HCT116 (cell line): ENCODE measurements around the gene FNBP1L. TPM values are rescaled to one million over a fixed set of nuclear protein-coding genes. Genes with fewer than 3 reads are reported as not detected.

ENCODE experiments used
- ATAC-seq: fragments of 200-7000 bp; cut with Tn5 transposase; 2 replicates; pipeline ENCODE4 v1.9.1; 2020; ENCODE audit warnings: mild to moderate bottlenecking, moderate library complexity
- BruUV-seq: library from RNA; stranded (reverse); fragments of 400-500 nt; replicated peaks from 2 replicates; lab custom pipeline; 2021; lab: Mats Ljungman, UMichigan
- CTCF ChIA-PET: fragments of 300-600 bp; sonication (Branson Sonifier 250); formaldehyde crosslinking; loops from one replicate; lab custom pipeline; 2021; ENCODE audit warnings: antibody characterized with exemption; lab: Charles Lee
- POLR2A ChIA-PET: fragments of 300-600, 350-600 bp; sonication (Branson Sonifier 250); formaldehyde crosslinking; loops from one replicate; lab custom pipeline; 2021; ENCODE audit warnings: antibody characterized with exemption; lab: Charles Lee
- RAD21 ChIA-PET, 2 experiments: fragments of 300-600 bp; sonication (Branson Sonifier 250); formaldehyde crosslinking; loops; one replicate each; lab custom pipeline; 2023; ENCODE audit warnings: low total read pairs in 2 of 2; ENCODE audit not compliant: uncharacterized antibody in 2 of 2, unreplicated experiment in 2 of 2, low non-redundant PET in 1 of 2; lab: Charles Lee
- DNase-seq: peaks from one replicate; pipeline ENCODE4 v3.0.0-alpha.2; 2010; ENCODE audit warnings: low read depth, low spot score
- H2AFZ ChIP-seq: fragments of 200-600 bp; shearing (Covaris generic), sonication (generic); 2 replicates; pipeline ENCODE4 v1.6.1; 2017; ENCODE audit warnings: low read depth, mixed run types, mixed read lengths, antibody characterized with exemption, low read length; ENCODE audit not compliant: poor library complexity, severe bottlenecking
- H3K27ac ChIP-seq: 2 replicates; pipeline ENCODE4 v1.5.1; 2012; ENCODE audit warnings: low read depth, low read length
- H3K27me3 ChIP-seq: fragments of 200-600 bp; sonication (generic); 2 replicates; pipeline ENCODE4 v1.6.1; 2016; ENCODE audit warnings: mixed run types, low read length, mixed read lengths; ENCODE audit not compliant: insufficient read depth
- H3K36me3 ChIP-seq, 2 experiments: fragments of 200-500 bp in 1 of 2; fragments of 200-600 bp in 1 of 2; sonication (Bioruptor generic) in 1 of 2; sonication (generic) in 1 of 2; 2 replicates each; pipeline versions ENCODE4 v1.5.1 to v1.6.1; 2014 to 2016; ENCODE audit warnings: low read length in 2 of 2, inconsistent platforms in 1 of 2, mixed read lengths in 1 of 2, mixed run types in 1 of 2; ENCODE audit not compliant: insufficient read depth in 2 of 2, control insufficient read depth in 1 of 2
- H3K4me1 ChIP-seq, 2 experiments: fragments of 200-600 bp in 1 of 2; sonication (generic) in 1 of 2; 2 replicates each; pipeline versions ENCODE4 v1.5.1 to v1.6.1; 2012 to 2017; ENCODE audit warnings: low read length in 2 of 2, inconsistent platforms in 1 of 2, mild to moderate bottlenecking in 1 of 2, mixed read lengths in 1 of 2, mixed run types in 1 of 2, moderate library complexity in 1 of 2; ENCODE audit not compliant: insufficient read depth in 2 of 2, control insufficient read depth in 1 of 2
- H3K4me2 ChIP-seq: fragments of 200-600 bp; sonication (generic); 2 replicates; pipeline ENCODE4 v1.6.1; 2017; ENCODE audit warnings: mixed run types, low read length, mixed read lengths
- H3K4me3 ChIP-seq, 2 experiments: fragments of 200-600 bp in 1 of 2; sonication (generic) in 1 of 2; replicated peaks in 1 of 2; 2 replicates each; pipeline ENCODE4 v1.5.1; 2011 to 2016; ENCODE audit warnings: low read length in 2 of 2, control low read depth in 1 of 2, low read depth in 1 of 2, mild to moderate bottlenecking in 1 of 2, mixed read lengths in 1 of 2, mixed run types in 1 of 2
- H3K79me2 ChIP-seq: fragments of 200-600 bp; sonication (generic); 2 replicates; pipeline ENCODE4 v1.6.1; 2017; ENCODE audit warnings: mild to moderate bottlenecking, mixed run types, low read length, moderate library complexity, mixed read lengths; ENCODE audit not compliant: insufficient read depth
- H3K9ac ChIP-seq: fragments of 200-600 bp; sonication (generic); 2 replicates; pipeline ENCODE4 v1.6.1; 2016; ENCODE audit warnings: low read length, mixed read lengths
- H3K9me2 ChIP-seq: fragments of 200-600 bp; sonication (generic), shearing (Covaris generic); 2 replicates; pipeline ENCODE4 v1.6.1; 2017; ENCODE audit warnings: mixed run types, mild to moderate bottlenecking, moderate library complexity; ENCODE audit not compliant: insufficient read depth
- H3K9me3 ChIP-seq, 2 experiments: fragments of 200-500 bp in 1 of 2; fragments of 200-600 bp in 1 of 2; sonication (Bioruptor generic) in 1 of 2; sonication (generic) in 1 of 2; 2 replicates each; pipeline ENCODE4 v1.6.1; 2014 to 2017; ENCODE audit warnings: low read length in 2 of 2, mixed read lengths in 2 of 2, inconsistent platforms in 1 of 2, low read depth in 1 of 2, mild to moderate bottlenecking in 1 of 2, mixed run types in 1 of 2, moderate library complexity in 1 of 2; ENCODE audit not compliant: control insufficient read depth in 1 of 2, insufficient read depth in 1 of 2
- H4K20me1 ChIP-seq: fragments of 200-600 bp; sonication (generic), shearing (Covaris generic); 2 replicates; pipeline ENCODE4 v1.6.1; 2017; ENCODE audit warnings: mixed run types, mild to moderate bottlenecking, moderate library complexity; ENCODE audit not compliant: insufficient read depth
- CBX3 ChIP-seq: IDR thresholded peaks from 2 replicates; pipeline ENCODE4 v1.6.1; 2012; ENCODE audit warnings: low read depth
- CEBPB ChIP-seq: IDR thresholded peaks from 2 replicates; pipeline ENCODE4 v1.6.1; 2012; ENCODE audit warnings: low read depth
- JUND ChIP-seq: IDR thresholded peaks from 2 replicates; pipeline ENCODE4 v1.6.1; 2012
- SRF ChIP-seq: IDR thresholded peaks from 2 replicates; pipeline ENCODE4 v1.6.1; 2012; ENCODE audit warnings: low read depth
- ZFX ChIP-seq: fragments of 450-650 bp; IDR thresholded peaks from 2 replicates; pipeline ENCODE4 v1.6.1; 2017
- intact Hi-C: fragments of 100-400 bp; cut with micrococcal nuclease; formaldehyde crosslinking; loops from 2 replicates; pipeline ENCODE4 v1.10.0; 2022
- total RNA-seq: library from RNA; stranded (reverse); gene quantifications from one replicate; pipeline ENCODE4 v1.2.1, GENCODE V29; 2021; ENCODE audit not compliant: unreplicated experiment
- TF ChIP-seq, protein P1 (sequence below): IDR thresholded peaks from 2 replicates; pipeline ENCODE4 v1.6.1; 2012
- TF ChIP-seq, protein P2 (sequence below): IDR thresholded peaks from 2 replicates; pipeline ENCODE4 v1.6.1; 2012
- TF ChIP-seq, protein P3 (sequence below): IDR thresholded peaks from 2 replicates; pipeline ENCODE4 v1.6.1; 2011; ENCODE audit warnings: mild to moderate bottlenecking, low read length, moderate library complexity; ENCODE audit not compliant: insufficient replicate concordance; ENCODE audit errors: extremely low read depth

FNBP1L gene
- total RNA-seq, 1 experiment from 2014 or later = 26.1 TPM

DNA sequence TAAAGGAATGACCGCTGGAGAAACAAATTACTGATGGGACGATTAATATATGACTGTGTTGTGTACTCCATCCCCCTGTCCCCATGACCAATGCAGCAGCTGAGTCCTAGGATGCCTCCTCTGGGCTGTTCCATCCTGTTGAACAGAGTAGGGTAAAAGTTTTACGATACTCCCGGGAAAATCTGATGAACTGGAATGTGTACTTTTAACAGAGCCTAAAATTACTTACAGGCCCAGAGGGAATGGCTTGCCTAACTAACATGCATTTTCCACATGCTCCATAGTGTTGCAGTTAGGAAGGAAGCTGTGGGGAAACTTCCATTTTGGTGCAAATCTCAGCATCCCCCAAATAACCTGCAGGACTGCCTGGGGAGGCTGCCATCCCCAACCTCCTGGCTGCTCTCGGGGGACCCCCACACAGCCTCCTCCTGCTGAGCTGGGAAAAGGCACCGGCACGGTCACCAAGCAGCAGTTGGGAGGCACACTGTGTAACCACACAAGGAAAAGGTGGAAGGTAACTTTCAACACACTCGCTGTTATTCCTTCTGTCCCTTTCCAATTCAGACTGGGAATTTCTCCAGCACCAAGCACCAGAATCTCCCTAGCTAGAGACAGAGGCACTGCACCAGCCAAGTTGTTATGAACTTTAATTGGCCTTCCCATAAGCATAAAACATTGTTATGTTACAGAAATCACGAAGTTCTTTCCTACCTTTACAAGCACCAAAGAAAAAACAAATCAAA, 136.5 kb downstream of the FNBP1L start:
- no peak for DNase-seq
- Histone ChIP-seq H3K79me2 (peaks cover 41% of the 10 kb centered on the region; the same call in 1 of the 2 replicates), H3K4me3 (no peak overlapping the region), H4K20me1 (no peaks in the 10 kb centered on the region), H3K9me3 (no peaks in the 10 kb centered on the region), H3K9ac (no peak overlapping the region), H3K27ac (no peak overlapping the region), H3K4me2 (no peak overlapping the region), H3K4me1 (no peaks in the 10 kb centered on the region), H2AFZ (no peak overlapping the region), H3K9me2 (no peaks in the 10 kb centered on the region), H3K27me3 (no peaks in the 10 kb centered on the region), H3K36me3 (peaks cover 3 to 64% of the 10 kb centered on the region in 2 experiments; a peak in 2 of 4 replicates)
- ChIA-PET POLR2A (no interaction called here), RAD21 (no interaction called here), CTCF (no interaction called here)
- ATAC-seq = no peak
- no peak for TF ChIP-seq CEBPB
- no peak for TF ChIP-seq ZFX
- TF ChIP-seq, protein P1, sequence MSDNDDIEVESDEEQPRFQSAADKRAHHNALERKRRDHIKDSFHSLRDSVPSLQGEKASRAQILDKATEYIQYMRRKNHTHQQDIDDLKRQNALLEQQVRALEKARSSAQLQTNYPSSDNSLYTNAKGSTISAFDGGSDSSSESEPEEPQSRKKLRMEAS = no peak
- TF ChIP-seq, protein P2, sequence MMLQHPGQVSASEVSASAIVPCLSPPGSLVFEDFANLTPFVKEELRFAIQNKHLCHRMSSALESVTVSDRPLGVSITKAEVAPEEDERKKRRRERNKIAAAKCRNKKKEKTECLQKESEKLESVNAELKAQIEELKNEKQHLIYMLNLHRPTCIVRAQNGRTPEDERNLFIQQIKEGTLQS = no peak
- TF ChIP-seq, protein P3, sequence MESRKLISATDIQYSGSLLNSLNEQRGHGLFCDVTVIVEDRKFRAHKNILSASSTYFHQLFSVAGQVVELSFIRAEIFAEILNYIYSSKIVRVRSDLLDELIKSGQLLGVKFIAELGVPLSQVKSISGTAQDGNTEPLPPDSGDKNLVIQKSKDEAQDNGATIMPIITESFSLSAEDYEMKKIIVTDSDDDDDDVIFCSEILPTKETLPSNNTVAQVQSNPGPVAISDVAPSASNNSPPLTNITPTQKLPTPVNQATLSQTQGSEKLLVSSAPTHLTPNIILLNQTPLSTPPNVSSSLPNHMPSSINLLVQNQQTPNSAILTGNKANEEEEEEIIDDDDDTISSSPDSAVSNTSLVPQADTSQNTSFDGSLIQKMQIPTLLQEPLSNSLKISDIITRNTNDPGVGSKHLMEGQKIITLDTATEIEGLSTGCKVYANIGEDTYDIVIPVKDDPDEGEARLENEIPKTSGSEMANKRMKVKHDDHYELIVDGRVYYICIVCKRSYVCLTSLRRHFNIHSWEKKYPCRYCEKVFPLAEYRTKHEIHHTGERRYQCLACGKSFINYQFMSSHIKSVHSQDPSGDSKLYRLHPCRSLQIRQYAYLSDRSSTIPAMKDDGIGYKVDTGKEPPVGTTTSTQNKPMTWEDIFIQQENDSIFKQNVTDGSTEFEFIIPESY = no peak
- no peak for TF ChIP-seq JUND
- TF ChIP-seq CBX3 = no peak
- no peak for TF ChIP-seq SRF
- intact Hi-C loops = no loop called here
- no TSS peak for BruUV-seq
